K562 (cell line): ENCODE results near the gene SAMD8.

Source experiments
- NR2C1 ChIP-seq, 2 experiments: fragments of 450-650 bp; IDR thresholded peaks; 2 replicates each; pipeline ENCODE4 v1.6.1; 2017; ENCODE audit warnings: mild to moderate bottlenecking in 2 of 2, antibody characterized with exemption in 1 of 2, inconsistent platforms in 1 of 2, missing compliant biosample characterization in 1 of 2, missing genetic modification characterization in 1 of 2
- SMC3 ChIP-seq: conservative IDR thresholded peaks from 2 replicates; pipeline ENCODE4 v1.6.1; 2011; ENCODE audit warnings: low read depth, low read length, improper control_type of control experiment; ENCODE audit not compliant: insufficient read depth
- SNIP1 ChIP-seq: fragments of 450-650 bp; IDR thresholded peaks from 2 replicates; pipeline ENCODE4 v1.7.1; 2017; ENCODE audit warnings: low read depth, mild to moderate bottlenecking
- TF ChIP-seq, protein P1 (sequence below), 3 experiments: IDR thresholded peaks in 2 of 3; conservative IDR thresholded peaks in 1 of 3; 2 replicates each; pipeline ENCODE4 v1.5.1; 2011 to 2012; ENCODE audit warnings: low read length in 3 of 3, mild to moderate bottlenecking in 3 of 3, control low read depth in 2 of 3, improper control_type of control experiment in 1 of 3, inconsistent platforms in 1 of 3, low read depth in 1 of 3, mixed read lengths in 1 of 3, moderate library complexity in 1 of 3; ENCODE audit not compliant: insufficient read depth in 2 of 3

DNA sequence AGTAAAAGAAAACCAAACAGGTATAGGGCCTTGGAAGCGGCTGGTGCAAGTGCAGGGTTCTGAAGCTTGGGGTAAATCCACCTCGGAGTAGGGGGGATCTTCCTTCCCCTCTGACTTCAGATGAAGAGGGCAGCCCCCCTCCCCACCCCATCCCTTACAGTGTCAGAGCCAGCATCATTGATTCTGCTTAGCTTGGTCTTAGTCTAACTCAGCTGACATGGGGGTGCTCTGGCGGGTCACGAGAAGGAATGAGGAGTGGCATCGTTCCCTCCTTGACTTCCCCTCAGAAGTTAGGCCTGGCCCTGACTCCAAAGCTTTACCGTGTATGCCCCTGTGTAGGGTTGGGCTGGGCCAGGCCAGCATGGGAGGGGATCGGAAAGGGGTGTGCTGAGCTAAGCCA lies 44.2 kb upstream of the SAMD8 start:
- no peak for TF ChIP-seq SMC3
- no peak for TF ChIP-seq NR2C1 (IDR thresholded peaks at IDR 0.05)
- TF ChIP-seq NR2C1 (tag; IDR thresholded peaks at IDR 0.05) = no peak
- TF ChIP-seq, protein P1, sequence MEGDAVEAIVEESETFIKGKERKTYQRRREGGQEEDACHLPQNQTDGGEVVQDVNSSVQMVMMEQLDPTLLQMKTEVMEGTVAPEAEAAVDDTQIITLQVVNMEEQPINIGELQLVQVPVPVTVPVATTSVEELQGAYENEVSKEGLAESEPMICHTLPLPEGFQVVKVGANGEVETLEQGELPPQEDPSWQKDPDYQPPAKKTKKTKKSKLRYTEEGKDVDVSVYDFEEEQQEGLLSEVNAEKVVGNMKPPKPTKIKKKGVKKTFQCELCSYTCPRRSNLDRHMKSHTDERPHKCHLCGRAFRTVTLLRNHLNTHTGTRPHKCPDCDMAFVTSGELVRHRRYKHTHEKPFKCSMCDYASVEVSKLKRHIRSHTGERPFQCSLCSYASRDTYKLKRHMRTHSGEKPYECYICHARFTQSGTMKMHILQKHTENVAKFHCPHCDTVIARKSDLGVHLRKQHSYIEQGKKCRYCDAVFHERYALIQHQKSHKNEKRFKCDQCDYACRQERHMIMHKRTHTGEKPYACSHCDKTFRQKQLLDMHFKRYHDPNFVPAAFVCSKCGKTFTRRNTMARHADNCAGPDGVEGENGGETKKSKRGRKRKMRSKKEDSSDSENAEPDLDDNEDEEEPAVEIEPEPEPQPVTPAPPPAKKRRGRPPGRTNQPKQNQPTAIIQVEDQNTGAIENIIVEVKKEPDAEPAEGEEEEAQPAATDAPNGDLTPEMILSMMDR (IDR thresholded peaks at IDR 0.05 in 2 of 3, conservative IDR thresholded peaks at IDR 0.05 in 1 of 3; ENCODE audit: insufficient read depth in 2 of 3, low read depth in 1 of 3, low read length in 3 of 3) = no peak
- TF ChIP-seq SNIP1 = no peak
